GM21529 (cell line): ENCODE measurements around the gene TLX2.

Experiments used
- ATAC-seq: cut with Tn5 transposase; IDR thresholded peaks from one replicate; pipeline ENCODE4 v1.9.1; 2021; ENCODE audit not compliant: unreplicated experiment

TLX2 gene

DNA sequence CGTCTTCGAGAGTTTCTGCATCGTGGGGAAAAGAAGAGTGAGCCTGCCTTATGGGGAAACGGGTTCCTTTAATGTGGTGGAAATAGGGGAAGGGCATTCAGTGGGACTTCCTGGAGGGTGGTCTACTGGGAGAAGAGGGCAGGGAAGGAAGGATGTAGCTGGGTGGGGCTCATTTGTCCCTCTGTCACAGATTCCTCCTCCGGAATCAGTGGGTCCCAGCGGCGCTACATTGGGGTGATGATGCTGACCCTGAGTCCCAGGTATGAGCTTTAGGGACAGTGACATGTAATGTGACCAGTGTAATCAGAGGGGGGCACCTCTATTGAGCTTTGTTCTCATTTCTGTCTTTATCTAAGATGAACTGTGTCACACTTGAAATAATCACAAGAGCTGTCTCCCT is 17.4 kb downstream of the TLX2 start:
- ATAC-seq = no peak

DNA sequence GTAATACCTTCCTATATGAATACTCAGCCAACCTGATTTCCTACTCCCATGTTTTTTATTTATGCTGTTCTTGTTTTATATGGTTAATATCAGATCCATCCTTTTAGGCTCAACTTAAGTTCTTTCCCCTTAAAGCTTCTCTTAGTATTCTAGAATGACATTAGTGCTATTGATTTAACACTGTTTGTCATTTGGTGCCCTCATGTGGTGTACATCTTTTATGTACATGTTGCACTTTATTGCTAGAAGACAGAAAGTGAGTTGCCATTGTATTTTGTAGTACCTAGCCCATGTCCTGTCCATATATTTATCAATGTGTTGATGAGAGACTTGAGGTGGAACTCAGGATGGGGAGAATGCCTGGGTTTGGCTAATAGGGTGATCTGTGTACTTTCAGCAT is 18.0 kb downstream of the TLX2 start:
- ATAC-seq = no peak

DNA sequence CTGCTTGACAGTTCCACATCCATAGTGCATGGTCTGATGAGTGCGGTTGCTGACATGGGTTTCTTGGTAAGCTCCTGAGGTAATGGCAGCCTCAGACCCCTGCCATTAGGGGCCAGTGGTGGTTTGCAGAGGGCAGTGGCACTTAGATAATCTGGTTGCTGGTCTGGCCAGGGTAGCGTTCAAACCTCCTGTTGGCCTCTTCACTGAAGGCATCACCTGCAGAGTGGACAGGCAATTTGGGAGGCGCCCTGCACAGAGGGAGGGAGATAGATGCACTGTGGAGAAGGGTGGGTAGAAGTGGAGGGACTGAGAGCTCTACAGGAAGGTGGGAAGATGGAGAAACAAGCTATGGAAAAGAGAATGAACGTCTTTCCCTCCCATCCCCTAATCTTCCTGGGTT is 19.2 kb downstream of the TLX2 start:
- no peak for ATAC-seq

DNA sequence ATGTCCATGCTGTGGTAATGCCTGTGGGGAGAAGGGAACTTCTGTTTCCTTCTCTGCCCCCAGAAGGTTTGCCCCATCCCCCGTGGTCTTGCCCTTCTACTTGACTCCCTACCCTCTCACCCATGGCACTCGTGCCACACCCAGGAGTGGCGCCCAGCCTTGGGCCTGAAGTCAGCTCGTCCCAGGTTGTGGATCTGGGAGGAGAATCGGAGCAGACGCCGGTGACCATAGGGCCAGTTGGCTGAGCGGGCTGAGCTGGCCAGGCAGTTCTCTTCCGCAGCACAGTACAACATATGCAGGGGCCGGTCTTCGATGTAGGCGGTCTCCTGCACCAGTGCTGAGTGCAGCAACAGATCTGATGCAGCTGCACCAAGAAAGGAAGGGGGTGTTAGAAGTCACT is 20.2 kb downstream of the TLX2 start:
- ATAC-seq = no peak

- ATAC-seq = no peak
Observed at GRCh38 chr2:74535440-74535965, 21.3 kb downstream of the TLX2 start.

GRCh38 chr2:74536166-74536950 is 22.1 kb downstream of the TLX2 start:
- no peak for ATAC-seq

- ATAC-seq = no peak
Observed at GRCh38 chr2:74537140-74537539, 22.9 kb downstream of the TLX2 start.

DNA sequence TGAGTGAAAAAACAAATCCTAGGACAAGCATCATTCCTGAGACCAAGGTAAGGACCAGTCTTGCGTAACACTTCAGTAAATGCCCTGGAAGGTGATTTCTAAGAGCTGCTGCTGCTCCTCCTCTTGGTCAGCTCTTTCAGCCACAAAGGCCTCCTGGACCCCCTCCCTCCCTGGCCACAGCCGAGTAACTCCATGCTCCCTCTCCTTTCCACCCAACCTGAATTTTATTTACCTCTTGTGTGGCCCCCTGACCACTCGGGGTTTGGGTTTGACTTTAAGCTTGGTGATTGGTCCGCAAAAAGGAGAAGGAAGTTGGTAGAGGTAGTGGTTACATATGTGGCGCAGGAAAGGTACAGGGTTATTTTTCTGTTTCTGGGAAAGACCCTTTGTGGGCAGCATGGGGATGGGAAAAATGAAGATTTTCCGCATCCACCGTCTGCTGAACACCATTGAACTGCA is 24.7 kb downstream of the TLX2 start:
- no peak for ATAC-seq

GRCh38 chr2:74540291-74540690 is 26.0 kb downstream of the TLX2 start:
- ATAC-seq = no peak

DNA sequence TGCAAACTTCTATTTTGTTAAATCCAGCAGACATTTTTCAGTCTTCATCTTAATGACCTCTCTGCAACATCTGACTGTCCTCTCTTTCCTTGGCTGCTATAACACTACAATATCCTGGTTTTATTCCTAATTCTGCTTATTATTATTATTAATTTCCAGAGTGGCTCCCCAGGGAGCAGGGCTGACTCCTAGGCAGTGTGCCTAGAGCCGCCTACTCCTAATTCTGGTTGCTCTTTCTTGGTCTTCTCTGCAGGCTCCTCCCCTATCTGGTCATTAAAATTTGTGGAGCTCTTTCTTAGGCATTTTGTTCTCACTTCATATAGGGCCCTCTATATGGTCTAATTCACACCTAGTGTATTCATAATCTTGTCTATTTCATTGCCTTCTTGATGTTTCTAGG is 28.7 kb downstream of the TLX2 start:
- ATAC-seq = no peak

DNA sequence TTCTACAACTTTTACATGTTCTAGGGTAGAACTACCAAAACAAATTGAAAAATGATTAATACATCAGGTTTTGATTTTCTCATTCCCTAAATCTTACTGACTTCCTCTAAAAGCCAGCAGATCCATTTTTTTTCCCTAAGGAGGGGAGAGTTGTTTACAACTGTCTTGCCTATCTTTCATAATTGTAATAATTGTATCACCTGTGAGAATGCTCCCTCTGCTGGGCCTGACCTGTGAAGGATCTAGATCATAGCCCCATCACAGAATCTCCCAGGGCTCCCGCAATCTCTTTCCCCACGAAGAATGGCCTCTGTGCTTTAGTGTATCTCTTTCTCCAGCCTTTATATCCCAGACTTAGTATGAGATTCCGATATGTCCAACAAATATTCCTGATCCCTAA is 30.4 kb downstream of the TLX2 start:
- ATAC-seq = no peak

DNA sequence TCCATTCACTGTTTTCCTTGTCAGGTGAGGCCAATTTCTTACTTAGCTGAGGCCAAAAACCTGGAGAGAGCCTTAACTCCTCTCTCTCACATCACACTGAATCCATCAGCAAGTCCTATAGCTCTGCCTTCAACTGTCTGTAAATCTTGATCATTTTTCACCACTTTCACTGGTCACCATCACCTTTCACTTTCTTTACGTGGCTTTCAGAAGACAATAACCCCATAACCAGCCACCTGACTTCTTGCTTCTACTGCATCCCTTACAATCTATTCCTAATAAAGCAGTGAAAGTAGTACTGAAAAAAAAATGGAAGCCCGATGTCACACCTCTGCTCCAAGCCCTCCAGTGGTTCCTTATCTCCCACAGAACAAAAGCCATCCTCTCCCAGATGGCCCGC is 31.8 kb downstream of the TLX2 start:
- no peak for ATAC-seq

GRCh38 chr2:74548285-74548899 is 34.1 kb downstream of the TLX2 start:
- no peak for ATAC-seq

- ATAC-seq = peak; percentile 33
Observed at GRCh38 chr2:74548900-74549826, 34.9 kb downstream of the TLX2 start.

- no peak for ATAC-seq
Observed at GRCh38 chr2:74550231-74550630, 36.0 kb downstream of the TLX2 start.

DNA sequence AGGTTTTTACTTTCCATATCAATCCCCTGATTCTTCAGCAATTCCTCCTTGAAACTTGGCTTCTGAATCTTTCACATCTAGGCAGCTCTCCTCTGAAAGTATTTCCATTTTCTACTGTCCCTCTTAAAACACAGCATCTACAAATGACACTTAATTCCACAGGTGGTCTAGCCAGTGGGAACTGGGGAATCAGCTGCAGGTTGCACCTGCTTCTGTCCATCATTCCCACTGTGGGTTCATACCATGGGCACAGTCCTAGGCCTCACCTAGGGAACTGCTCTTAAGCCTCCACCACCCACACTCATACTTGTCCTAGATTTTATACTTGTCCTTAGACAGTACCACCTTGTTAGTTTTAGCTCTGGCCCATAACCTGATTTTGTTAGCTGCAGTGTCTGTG is 37.3 kb downstream of the TLX2 start:
- ATAC-seq = no peak

DNA sequence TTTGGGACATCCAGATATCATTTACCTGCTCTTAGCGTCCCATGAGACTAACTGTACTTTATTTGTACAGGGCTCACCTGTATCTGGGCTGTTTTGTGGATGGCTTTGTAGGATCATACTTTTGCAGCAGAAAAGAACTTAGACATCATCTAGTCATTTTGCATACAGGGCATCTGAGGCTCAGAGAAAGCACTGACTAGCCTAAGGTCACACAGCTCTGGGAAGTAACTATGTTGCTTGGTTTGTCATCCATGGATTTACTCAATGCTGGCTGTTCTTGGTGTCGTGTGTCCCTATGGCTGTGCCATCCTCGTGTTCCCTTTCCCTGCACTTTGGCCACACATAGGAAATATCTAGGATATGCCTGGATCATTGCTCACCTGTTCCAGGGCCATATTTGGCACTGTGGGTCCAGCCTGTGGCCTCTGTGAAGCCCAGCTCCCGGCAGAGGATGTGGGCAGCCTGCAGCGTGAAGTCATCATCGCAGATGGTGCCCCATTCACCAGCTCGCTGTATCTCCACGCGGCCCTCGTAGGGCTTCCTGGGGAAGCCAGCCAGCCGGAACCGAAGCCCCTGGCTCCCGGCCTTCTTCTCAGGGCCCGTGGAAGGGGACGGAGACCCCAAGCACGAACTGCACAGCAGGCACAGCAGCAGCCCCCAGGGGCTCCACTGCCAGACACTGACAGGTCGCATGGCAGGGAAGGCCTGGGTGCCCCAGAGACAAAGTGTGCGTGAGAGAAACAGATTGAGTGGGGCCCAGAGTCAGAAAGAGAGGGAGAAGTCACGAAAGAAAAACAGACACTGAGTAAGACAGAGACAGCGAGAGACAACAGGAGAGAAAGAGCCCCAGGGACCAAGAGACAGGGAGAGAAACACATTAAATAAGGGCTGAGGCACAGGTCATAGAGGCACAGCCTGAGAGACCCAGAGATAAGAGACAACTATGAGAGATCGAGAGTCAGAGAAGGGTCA is 38.0 kb downstream of the TLX2 start:
- peak; percentile 16 for ATAC-seq

DNA sequence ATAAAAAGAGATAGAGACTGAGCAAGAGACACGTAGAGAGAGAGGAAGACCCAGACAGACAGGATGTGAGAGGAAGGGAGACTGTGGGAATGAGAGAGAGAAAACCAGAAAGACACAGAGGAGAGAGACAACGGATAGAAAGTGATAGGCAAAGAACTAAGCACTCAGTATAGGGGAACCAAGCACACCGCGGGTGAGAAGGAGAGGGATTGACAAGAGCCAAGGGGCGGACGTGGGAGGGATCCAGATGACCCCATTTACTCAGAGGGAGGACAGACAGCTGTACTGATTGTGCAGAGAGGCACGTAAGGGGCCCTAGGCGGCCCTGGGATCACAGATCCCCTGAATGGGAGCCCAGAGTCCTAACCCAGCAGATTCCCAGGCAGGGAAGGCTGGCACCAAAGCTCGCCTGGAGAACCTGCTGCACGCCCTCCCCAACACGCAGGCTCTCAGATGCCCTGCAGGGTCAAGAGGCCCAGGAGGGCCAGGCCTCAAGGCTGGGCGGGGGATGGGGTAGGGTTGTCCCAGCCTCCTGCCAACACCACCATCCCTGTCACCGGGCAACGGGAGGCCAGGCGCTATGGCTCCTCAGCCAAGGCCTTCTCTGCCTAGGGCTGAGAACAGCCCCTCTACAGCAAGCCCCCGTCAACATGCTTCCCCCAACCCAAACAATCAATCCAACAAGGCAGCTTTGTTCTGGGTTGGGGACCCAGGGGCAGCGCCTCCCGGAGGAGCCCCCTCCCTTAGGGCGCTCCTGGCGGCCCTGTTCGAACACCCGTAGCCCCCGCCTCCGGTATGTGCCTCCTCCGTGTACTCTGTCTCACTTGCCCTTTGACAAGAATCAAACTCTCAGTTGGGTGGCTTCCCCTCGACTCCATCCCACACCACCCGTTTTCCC is 38.9 kb downstream of the TLX2 start:
- ATAC-seq = peak; percentile 18
